ENCODE measurements around the gene TENT4B. TPM values are rescaled to one million over a fixed set of nuclear protein-coding genes. Genes with fewer than 3 reads are reported as not detected.
"Not testable (repeated sequence)": the region's sequence is repeated elsewhere in the genome, so short reads cannot be mapped to it uniquely, and the experiment has no call there.

Gene TENT4B
- total RNA-seq, 2 donors from 2014 or later: 11.5 to 15.1 TPM

DNA sequence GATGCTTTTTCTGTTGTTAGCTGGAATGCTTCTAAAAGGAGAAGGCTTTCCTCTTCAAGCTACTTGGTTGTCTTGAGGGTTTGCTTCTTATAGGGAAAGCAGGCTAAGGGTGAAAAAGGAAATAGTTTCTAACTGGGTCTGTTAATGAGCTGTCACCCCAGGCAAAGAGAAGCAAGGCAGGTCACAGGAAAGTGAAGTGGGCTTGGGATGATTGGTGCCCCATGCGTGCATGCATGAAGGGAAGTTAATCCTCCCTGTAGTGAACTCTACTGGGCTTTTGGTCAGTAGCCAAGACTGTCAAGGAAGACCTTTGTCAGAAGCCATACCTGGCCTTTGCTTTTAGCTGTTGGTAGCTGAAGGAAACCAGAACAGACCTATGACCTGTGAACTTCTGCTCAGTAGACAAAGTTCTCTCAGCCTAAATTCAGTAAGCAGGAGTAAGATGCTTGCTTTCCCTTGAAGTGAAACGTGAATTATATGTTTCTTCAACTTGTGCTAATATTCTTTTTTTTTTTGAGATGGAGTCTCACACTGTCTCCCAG is 16.5 kb downstream of the TENT4B start:
- no peak for TF ChIP-seq POLR2A (IDR thresholded peaks at IDR 0.05)
- TF ChIP-seq POLR2AphosphoS5 (IDR thresholded peaks at IDR 0.05): no peak
- TF ChIP-seq, protein P1, sequence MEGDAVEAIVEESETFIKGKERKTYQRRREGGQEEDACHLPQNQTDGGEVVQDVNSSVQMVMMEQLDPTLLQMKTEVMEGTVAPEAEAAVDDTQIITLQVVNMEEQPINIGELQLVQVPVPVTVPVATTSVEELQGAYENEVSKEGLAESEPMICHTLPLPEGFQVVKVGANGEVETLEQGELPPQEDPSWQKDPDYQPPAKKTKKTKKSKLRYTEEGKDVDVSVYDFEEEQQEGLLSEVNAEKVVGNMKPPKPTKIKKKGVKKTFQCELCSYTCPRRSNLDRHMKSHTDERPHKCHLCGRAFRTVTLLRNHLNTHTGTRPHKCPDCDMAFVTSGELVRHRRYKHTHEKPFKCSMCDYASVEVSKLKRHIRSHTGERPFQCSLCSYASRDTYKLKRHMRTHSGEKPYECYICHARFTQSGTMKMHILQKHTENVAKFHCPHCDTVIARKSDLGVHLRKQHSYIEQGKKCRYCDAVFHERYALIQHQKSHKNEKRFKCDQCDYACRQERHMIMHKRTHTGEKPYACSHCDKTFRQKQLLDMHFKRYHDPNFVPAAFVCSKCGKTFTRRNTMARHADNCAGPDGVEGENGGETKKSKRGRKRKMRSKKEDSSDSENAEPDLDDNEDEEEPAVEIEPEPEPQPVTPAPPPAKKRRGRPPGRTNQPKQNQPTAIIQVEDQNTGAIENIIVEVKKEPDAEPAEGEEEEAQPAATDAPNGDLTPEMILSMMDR (IDR thresholded peaks at IDR 0.05): no peak
- Histone ChIP-seq H3K4me3 (no peak overlapping the region), H3K27ac (no peak overlapping the region), H3K27me3 (replicated peaks; ENCODE audit: insufficient read depth) (no peaks in the 10 kb centered on the region), H3K4me1 (replicated peaks) (no peaks in the 10 kb centered on the region), H3K9me3 (no peaks in the 10 kb centered on the region), H3K36me3 (no peaks in the 10 kb centered on the region)
- 74% methylated on average over 2 of the region's 2 CpGs for WGBS
- no peak for DNase-seq (ENCODE audit: low spot score)
- intact Hi-C loops (cut with DNase I): no loop called here

DNA sequence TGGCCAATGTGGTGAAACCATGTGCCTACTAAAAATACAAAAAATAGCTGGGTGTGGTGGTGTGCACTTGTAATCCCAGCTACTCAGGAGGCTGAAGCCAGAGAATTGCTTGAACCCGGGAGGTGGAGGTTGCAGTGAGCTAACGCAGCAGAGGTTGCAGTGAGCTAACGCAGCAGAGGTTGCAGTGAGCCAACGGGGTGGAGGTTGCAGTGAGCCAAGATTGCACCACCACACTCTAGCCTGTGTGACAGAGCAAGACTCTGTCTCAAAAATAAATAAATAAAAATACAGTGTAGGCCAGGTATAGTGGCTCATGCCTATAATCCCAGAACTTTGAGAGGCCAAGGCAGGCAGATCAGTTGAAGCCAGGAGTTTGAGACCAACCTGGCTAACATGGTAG is 18.7 kb downstream of the TENT4B start:
- WGBS: 94% methylated on average over 4 of the region's 4 CpGs
- intact Hi-C loops (cut with DNase I); H3K27me3 ChIP-seq (replicated peaks; ENCODE audit: insufficient read depth); DNase-seq (ENCODE audit: low spot score); H3K36me3 ChIP-seq; H3K4me3 ChIP-seq; H3K27ac ChIP-seq; H3K4me1 ChIP-seq (replicated peaks); H3K9me3 ChIP-seq: not testable (repeated sequence)

DNA sequence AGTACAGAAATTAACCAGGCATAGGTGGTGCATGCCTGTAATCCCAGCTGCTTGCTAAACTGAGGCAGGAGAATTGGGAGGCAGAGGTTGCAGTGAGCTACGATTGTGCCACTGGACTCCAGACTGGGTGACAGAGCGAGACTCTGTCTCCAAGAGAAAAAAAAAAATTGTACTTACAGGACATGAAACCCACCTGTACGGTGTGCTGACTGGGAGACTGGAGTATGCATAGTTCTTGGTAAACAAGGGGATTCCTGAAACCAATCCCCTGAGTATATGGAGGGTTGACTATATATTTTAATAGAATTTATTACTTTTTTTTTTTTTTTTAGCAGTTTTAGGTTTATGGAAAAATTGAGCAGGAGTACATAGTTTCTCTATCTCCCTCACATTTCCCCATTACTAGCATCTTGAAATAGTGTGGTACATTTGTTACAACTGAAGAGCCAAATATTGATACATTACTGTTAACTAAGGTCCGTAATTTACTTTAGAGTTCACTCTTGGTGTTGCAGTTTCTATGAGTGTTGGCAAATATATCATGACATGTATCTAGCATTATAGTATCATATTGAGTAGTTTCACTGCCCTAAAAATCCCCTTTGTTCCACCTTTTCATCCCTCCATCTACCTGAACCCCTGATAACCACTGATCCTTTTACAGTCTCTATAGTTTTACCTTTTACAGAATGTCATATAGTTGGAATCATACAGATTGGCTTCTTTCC is 19.3 kb downstream of the TENT4B start:
- no peak for DNase-seq (ENCODE audit: low spot score)
- H3K27ac ChIP-seq: no peak overlapping the region
- intact Hi-C loops (cut with DNase I): no loop called here
- no peak overlapping the region for H3K4me3 ChIP-seq
- WGBS: 71% methylated on average over 4 of the region's 4 CpGs
- H3K36me3 ChIP-seq: no peaks in the 10 kb centered on the region
- TF ChIP-seq, protein P1 (IDR thresholded peaks at IDR 0.05): no peak
- TF ChIP-seq POLR2A (IDR thresholded peaks at IDR 0.05) (no peak), POLR2AphosphoS5 (IDR thresholded peaks at IDR 0.05) (no peak)
- no peaks in the 10 kb centered on the region for H3K27me3 ChIP-seq (replicated peaks; ENCODE audit: insufficient read depth)
- H3K4me1 ChIP-seq (replicated peaks): no peaks in the 10 kb centered on the region
- no peaks in the 10 kb centered on the region for H3K9me3 ChIP-seq

DNA sequence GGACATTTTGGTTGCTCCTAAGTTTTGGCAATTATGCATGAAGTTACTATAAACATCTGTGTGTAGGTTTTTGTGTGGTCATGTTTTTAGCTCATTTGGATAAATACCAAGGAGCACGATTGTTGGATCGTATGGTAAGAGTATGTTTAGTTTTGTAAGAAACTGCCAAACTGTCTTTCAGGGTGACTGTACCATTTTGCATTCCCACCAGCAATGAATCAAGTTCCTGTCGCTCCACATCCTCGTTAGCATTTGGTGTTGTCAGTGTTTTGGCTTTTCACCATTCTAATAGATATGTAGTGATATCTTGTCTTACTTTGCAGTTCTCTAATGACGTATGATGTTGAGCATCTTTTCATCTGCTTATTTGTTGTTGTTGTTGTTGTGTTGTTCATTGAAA is 20.2 kb downstream of the TENT4B start:
- TF ChIP-seq POLR2AphosphoS5 (IDR thresholded peaks at IDR 0.05) (no peak), POLR2A (IDR thresholded peaks at IDR 0.05) (no peak)
- TF ChIP-seq, protein P1 (IDR thresholded peaks at IDR 0.05): no peak

GRCh38 chr16:50178491-50178941 is 25.4 kb downstream of the TENT4B start:
- no peak for DNase-seq (ENCODE audit: low spot score)
- Histone ChIP-seq H3K27ac (no peak overlapping the region), H3K27me3 (replicated peaks; ENCODE audit: insufficient read depth) (no peaks in the 10 kb centered on the region), H3K36me3 (no peaks in the 10 kb centered on the region), H3K4me3 (no peak overlapping the region), H3K4me1 (replicated peaks) (no peaks in the 10 kb centered on the region), H3K9me3 (no peaks in the 10 kb centered on the region)
- intact Hi-C loops (cut with DNase I): no loop called here
- WGBS: 70% methylated on average over 1 of the region's 1 CpG
- TF ChIP-seq POLR2AphosphoS5 (IDR thresholded peaks at IDR 0.05) (no peak), POLR2A (IDR thresholded peaks at IDR 0.05) (no peak)
- TF ChIP-seq, protein P1 (IDR thresholded peaks at IDR 0.05): no peak

More for the DNA sequence above, 20.2 kb downstream of the TENT4B start:
- Histone ChIP-seq H3K4me3 (no peak overlapping the region), H3K36me3 (no peaks in the 10 kb centered on the region), H3K9me3 (no peaks in the 10 kb centered on the region), H3K27me3 (replicated peaks; ENCODE audit: insufficient read depth) (no peaks in the 10 kb centered on the region), H3K4me1 (replicated peaks) (no peaks in the 10 kb centered on the region), H3K27ac (no peak overlapping the region)
- intact Hi-C loops (cut with DNase I): no loop called here
- DNase-seq (ENCODE audit: low spot score): no peak
- WGBS: 62% methylated on average over 5 of the region's 5 CpGs
